HG02763 (cell line): ENCODE data around the gene MAP1S.
A peak's percentile ranks its signal among the peaks of the same experiment; 100 is the strongest.
"Not testable (repeated sequence)": the region's sequence is repeated elsewhere in the genome, so short reads cannot be mapped to it uniquely, and the experiment has no call there.

Source experiments
- ATAC-seq: cut with Tn5 transposase; IDR thresholded peaks from one replicate; pipeline ENCODE4 v1.9.1; 2021; ENCODE audit warnings: mild to moderate bottlenecking, moderate library complexity; ENCODE audit not compliant: unreplicated experiment

Gene MAP1S

DNA sequence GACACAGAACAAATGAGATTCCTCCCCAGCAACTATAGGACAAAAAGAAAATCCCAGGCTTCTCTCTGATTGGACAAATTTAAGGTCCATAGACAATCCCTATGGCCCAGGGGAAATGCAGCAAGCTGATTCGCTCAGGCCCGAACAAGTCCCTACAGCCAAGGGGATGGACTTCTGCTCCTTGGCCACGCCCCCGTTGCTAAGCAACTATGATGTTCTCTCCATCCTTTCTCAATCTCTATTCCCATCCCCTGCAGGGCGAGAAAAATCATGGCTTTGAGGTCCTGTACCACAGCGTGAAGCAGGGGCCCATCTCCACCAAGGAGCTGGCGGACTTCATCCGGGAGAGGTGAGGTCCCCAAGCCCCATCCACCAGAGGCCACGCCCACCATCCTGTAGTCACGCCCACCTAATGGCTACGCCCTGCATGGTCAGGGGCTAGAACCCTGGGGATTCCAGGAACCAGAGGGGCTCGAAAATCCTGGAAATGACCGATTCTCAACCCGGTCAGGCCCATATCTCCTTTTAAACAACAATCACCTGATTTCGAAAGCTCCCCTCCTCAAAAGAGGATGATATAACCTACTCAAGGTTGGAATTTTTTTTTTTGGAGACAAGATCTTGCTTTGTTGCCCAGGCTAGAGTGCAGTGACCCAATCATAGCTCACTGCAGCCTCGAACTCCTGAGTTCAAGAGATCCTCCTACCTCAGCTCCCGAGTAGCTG lies 43.4 kb downstream of the MAP1S start:
- ATAC-seq, result no peak

GRCh38 chr19:17764348-17764747 lies 45.1 kb downstream of the MAP1S start:
- ATAC-seq, result no peak

- ATAC-seq, result no peak
Measured at GRCh38 chr19:17765069-17765618, 45.9 kb downstream of the MAP1S start.

- ATAC-seq, result no peak
Measured at GRCh38 chr19:17766543-17767131, 47.4 kb downstream of the MAP1S start.

DNA sequence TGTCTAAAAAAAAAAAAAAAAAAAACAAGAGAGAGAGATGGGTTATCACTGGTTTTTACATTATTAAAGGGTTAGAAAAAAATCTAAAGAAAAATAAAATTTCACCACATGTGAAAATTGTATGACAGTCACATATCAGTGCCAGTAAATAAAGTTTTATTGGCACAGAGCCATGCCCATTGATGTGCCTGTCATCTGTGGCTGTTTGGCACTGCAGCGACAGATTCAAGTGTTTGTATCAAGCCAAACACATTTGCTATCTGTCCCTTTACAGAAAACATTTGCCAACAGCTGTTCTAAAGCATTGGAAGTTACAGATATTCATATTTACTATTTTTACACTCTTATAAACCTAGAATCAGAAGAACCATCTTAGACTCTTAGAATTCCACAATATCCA lies 48.3 kb downstream of the MAP1S start:
- no peak for ATAC-seq

DNA sequence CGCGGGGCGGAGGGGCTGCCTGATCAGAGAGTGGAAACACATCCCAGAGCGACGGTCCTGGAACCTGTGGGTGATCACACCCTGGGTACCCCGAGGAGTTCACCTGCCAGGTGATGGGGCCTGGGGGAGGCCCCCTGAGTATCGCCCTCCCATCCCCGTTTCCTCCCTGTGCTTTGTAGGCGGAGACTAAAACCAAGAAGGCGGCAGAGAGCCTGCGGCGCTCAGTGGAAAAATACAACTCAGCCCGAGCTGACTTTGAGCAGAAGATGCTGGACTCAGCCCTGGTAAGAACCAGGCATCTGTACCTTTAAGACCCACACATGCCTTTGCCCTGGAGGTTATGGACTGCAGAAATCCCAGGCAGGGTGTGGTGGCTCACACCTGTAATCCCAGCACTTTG lies 51.3 kb downstream of the MAP1S start:
- ATAC-seq, result no peak

DNA sequence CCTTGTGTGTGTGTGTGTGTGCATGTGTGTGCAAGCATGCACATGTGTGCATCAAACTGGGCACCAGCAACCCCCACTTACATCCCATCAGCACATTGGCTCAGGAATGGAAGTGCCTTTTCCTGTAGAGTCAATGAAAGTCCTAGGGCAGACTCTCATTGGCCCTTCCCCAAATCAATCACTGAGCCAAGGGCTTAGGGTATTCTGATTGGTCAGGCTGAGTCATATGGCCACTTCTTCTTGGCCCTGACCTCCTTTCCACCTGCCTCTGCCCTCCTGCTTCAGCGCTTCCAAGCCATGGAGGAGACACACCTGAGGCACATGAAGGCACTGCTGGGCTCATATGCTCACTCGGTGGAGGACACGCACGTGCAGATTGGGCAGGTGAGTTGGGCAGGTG lies 52.9 kb downstream of the MAP1S start:
- no peak for ATAC-seq

DNA sequence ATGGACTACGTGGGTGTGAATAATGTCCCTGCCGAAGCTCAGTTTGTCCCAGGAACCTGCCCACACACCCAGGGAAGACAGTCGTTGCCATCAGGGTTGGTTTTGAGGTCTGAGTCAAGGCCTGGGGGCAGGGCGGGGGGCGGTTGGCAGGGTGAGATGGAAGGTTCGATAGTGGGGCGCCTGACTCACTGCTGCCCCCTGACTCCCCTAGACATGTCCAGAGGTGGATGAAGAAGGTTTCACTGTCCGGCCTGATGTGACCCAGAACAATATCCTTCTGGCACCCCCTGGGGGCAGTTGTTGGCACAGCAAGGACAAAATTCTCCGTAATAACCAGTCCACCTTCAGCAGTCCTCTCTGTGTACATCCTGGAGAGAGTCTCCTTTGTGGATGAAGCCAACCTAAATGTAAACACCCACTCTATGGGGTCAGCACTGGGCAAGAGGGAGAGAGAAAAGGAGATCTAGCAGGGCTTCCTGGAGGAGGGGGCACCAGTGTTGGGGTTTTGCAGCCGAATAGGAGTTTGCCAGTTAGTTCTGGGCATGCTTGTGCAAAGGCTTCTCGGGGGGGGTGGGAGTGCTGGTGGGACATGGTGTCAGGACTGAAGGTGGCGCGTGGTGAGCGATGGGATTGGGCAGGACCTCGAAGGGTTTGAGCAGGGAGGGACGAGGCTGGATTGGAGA lies 56.1 kb downstream of the MAP1S start:
- no peak for ATAC-seq

DNA sequence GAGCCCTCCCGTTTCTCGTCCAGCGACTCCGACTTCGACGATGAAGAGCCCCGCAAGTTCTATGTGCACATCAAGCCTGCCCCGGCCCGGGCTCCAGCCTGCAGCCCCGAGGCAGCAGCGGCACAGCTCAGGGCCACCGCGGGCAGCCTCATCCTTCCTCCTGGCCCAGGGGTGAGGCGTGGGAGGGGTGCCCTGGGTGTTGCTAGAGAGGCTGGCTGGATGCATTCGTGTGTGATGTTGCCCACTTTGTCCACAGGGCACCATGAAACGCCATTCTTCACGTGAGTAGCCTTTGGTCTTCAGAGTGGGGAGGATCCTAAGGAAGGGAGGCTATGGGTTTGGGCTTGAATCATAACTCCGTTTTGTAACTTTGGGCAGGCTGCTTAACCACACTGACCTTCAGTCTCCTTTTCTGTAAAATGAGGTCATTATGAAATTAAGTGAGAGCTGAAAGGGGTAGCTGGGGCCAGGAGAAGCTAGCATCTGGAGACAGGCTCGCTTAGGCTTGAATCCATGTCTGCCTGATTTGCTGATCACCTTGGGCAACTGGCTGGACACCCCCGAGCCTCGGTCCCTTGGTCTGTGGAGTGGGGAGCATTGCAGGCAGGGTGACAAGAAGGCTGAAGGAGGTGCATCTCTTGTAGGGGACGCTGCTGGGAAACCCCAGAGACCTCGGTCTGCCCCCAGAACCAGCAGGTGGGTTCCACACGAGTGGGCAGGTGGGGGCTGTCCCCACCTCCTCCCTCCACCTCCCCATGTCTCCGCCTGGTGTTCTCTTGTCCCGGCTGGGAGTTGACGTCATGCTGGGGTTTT lies 56.9 kb downstream of the MAP1S start:
- peak; percentile 80 for ATAC-seq

DNA sequence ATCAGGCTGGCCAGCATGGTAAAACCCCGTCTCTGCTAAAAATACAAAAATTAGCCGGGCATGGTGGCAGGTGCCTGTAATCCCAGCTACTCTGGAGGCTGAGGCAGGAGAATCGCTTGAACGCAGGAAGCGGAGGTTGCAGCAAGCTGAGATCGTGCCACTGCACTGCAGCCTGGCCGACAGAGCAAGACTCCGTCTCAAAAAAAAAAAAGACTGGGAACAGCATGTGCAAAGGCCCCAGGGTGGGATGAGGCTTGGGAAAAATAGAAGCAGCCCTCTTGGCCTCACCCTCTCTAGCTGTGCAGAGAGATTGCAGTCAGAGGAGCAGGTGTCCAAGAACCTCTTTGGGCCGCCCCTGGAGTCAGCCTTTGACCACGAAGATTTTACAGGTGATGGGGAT lies 58.6 kb downstream of the MAP1S start:
- not testable (repeated sequence) for ATAC-seq

DNA sequence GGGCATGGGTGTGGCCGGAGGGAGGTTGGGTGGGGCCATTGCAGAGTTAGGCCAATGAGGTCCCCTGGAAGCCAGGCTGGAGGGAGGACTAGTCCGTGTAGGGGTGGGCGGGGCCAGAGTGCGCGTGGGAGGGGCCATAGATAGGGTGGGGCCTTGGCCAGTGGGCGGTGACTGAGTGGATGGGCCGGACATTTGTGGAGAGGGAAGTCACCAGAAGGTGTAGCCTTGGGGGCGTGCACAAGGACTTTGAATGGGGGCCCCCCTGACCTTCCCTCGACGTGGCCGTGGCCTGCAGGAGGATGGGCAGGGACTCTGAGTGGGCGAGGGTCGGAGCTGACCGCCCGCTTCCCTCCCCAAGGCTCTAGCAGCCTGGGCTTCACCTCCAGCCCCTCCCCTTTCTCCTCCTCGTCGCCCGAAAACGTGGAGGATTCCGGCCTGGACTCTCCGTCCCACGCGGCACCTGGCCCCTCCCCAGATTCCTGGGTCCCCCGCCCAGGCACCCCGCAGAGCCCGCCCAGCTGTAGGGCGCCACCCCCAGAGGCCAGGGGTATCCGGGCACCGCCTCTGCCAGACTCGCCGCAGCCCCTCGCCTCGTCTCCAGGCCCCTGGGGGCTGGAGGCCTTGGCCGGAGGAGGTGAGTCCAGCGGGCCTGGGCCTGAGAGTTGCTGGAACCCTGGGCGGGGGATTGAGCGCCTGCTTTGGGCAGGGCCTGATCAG lies 59.1 kb downstream of the MAP1S start:
- no peak for ATAC-seq

DNA sequence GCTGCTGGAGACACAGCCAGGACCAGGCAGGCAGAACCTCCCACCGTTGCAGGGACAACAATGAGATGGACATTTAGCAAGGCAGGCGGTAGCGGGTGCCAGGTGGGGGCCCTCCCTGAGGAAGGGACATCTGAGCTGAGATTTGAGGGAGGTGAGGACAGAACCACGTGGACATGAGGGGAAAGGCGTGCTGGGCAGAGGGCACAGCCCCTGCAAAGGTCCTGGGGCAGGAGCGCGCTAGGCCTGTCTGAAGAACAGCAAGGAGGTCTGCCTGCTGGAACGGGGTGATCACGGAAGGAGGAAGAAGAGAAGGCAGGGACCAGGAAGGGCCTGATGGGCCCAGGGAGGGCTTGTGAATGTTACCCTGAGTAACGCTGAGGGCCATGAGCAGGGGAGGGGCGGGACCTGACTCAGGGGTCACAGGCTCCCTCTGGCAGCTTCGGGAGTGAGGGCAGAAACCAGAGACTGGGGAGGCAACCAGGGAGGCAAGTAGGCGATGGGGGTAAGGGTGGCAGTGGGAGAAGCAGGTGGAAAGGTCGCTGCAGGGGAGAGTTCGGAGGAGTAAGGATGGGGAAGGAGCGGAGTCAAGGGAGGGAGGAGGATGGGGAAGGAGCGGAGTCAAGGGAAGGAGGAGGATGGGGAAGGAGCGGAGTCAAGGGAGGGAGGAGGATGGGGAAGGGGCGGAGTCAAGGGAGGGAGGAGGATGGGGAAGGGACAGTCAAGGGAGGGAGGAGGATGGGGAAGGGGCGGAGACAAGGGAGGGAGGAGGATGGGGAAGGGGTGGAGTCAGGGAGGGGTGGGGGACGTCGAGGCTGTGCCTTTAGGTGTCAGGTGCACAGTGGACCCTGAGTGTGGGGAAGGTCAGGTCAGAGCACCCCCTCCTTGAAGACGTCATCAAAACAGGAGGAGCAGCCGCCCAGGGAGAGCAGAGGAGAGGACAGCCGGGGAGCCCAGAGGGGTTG lies 60.0 kb downstream of the MAP1S start:
- no peak for ATAC-seq

GRCh38 chr19:17780781-17781180 lies 61.5 kb downstream of the MAP1S start:
- no peak for ATAC-seq

GRCh38 chr19:17783721-17784120 lies 64.4 kb downstream of the MAP1S start:
- ATAC-seq, result not testable (repeated sequence)
